Activated CD4-positive, alpha-beta T cell treated with anti-CD3 and anti-CD28 coated beads, Interleukin-2, amount 50 U/mL, for 48 hours (primary cell): ENCODE measurements around the gene MVB12A.

Source experiments
- DNase-seq, 2 experiments: peaks; one replicate each; pipeline ENCODE4 v3.0.0-alpha.2; 2020

MVB12A gene

GRCh38 chr19:17419621-17420474 is at the start of gene MVB12A:
TSS of gene MVB12A (plus strand) at chr19:17420047. CDS start at chr19:17420136, 89 bp downstream.
- DNase-seq, result peak; percentile 93 to 96

GRCh38 chr19:17376935-17377600 is 42.8 kb upstream of the MVB12A start, which contains the start of gene PLVAP:
TSS of gene PLVAP (minus strand) at chr19:17377342. CDS start at chr19:17377288, 54 bp downstream.
- no peak for DNase-seq

- no peak for DNase-seq
Observed at GRCh38 chr19:17378271-17378670, 41.6 kb upstream of the MVB12A start.

DNA sequence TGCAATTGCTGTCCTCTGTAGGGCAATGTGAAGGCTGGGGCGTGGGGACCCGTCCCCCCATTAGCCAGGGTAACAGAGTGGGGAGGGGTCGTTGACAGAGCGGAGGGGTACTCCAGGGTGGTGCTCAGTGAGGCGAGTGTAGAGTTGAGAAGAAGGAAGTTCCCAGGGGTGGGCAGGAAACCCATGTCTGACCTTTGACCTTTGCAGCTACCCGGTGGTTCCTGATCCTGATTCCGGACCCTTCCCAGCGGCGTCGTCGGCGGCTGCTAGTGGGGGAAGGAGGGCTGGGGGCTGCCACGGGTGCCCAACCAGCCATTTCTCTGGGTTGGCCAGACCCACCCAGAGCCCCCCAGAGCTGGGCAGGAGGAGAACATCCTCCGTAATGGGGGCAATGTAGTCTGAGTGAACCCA is 40.6 kb upstream of the MVB12A start:
- no peak for DNase-seq

- no peak for DNase-seq
Observed at GRCh38 chr19:17380426-17381138, 39.3 kb upstream of the MVB12A start.

GRCh38 chr19:17385878-17386611 is 33.8 kb upstream of the MVB12A start:
- DNase-seq, result peak; percentile 75 to 76

DNA sequence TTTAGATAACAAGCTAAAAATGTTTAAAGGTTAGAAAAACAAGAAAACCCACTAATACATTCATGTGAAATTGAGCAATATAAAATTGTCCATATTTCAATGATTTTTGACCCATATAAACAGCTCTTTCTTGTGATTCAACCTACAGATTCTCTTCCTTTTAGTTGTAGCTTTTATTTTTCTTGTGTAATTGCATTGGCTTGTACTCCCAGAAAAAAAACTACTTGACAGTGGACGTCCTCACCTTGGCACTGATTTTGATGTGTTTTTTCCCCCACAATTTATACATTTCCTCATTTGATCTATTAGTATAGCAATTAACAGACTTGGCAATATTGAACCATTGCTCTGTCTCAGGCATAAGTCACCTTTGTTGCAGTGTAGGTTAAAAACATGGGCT is 30.6 kb upstream of the MVB12A start:
- no peak for DNase-seq

GRCh38 chr19:17389957-17390664 is 29.7 kb upstream of the MVB12A start:
- DNase-seq, result no peak

GRCh38 chr19:17390665-17391370 is 29.0 kb upstream of the MVB12A start:
- DNase-seq, result peak; percentile 95 to 96

GRCh38 chr19:17391371-17392151 is 28.3 kb upstream of the MVB12A start:
- DNase-seq, result no peak

DNA sequence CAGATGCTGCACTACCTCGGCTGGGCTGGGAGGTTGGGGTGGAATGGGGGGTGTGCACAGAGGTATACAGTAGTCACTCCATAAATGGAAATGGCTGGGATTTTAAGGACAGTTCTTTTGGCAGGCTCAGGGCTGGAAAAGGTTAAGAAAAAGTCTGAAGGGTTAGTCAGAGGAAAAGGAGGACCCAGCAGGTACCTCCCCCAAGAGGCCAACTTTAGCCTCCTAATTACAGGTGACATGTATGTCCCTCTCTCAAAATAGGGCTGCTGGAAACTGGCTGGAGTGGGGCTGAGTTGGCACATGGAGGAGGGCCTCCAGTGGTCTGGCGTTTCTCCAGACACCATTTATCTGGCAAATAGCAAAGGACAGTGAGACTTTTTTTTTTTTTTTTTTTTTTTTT is 26.8 kb upstream of the MVB12A start:
- no peak for DNase-seq

DNA sequence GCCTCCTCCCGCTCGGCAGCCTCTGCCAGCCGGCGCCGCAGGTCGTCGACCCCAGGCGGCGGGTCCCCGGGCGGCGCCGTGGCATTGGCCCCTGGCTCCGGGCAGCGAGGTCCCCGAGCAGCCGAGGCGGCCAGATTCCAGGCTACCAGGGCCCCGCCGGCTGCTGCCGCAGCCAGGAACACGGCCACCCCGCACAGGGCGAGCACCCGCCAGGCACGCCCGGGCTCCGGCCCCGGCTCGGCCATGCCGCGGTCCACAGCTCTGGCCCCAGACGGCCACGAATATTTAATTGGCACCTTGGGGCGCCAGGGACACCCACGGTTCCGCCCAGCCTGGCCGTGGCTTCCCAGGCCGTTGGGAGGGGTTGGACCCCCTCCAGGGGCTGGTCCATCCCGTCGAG is 25.9 kb upstream of the MVB12A start, which contains the start of gene CCDC194:
Gene CCDC194 (minus strand): TSS at position 283 of the 400 bp plus-strand sequence. CDS start 38 bp downstream, at position 245.
- no peak for DNase-seq

DNA sequence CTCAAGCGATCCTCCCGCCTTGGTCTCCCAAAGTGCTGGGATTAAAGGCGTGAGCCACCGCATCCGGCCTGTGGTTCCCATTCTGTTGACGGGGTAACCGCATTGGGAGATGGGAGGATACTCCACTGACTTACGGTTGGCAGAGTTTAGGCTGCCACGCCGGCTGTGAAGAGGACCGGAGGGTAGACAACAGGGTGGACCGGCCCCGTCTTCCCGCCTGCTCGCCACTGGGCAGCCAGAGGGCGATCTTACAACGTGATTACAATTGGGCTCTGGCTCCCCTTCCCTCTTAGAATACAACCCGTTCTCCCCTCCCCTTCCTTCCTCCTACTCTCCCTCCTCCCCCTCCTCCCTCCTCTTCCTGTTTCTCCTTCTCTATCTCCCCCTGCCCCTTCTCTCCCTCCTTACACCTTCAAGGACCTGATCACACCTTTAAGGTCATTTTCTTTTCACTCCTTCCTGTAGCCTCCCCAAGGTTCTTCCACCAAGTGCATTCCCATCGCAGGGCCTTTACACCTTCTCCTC is 24.9 kb upstream of the MVB12A start:
- peak; percentile 87 to 90 for DNase-seq

- DNase-seq, result no peak
Observed at GRCh38 chr19:17398902-17399527, 20.8 kb upstream of the MVB12A start.

GRCh38 chr19:17401628-17402027 is 18.2 kb upstream of the MVB12A start:
- no peak for DNase-seq

- DNase-seq, result peak; percentile 41 to 42
Observed at GRCh38 chr19:17402982-17403855, 16.6 kb upstream of the MVB12A start.

GRCh38 chr19:17404015-17404414 is 15.8 kb upstream of the MVB12A start:
- peak in 1 of 2 experiments; percentile 32 for DNase-seq

GRCh38 chr19:17404621-17405249 is 15.1 kb upstream of the MVB12A start:
- DNase-seq, result peak in 1 of 2 experiments; percentile 23
